WTC11 (cell line): Measurements from ENCODE around the gene CERS2. TPM values are rescaled to one million over a fixed set of nuclear protein-coding genes. Genes with fewer than 3 reads are reported as not detected.
A peak's percentile ranks its signal among the peaks of the same experiment; 100 is the strongest.

ENCODE experiments used
- ATAC-seq: fragments of 200-7000 bp; cut with Tn5 transposase; 2 replicates; pipeline ENCODE4 v1.10.0; 2021; ENCODE audit warnings: mild to moderate bottlenecking, moderate library complexity
- CTCF ChIA-PET: fragments of 300-600 bp; sonication (Branson Sonifier 250); formaldehyde crosslinking; loops from one replicate; lab custom pipeline; 2021; ENCODE audit warnings: antibody characterized with exemption; lab: Charles Lee
- POLR2A ChIA-PET: fragments of 350-600 bp; sonication (Branson Sonifier 250); formaldehyde crosslinking; loops from one replicate; lab custom pipeline; 2021; ENCODE audit warnings: antibody characterized with exemption; lab: Charles Lee
- DNase-seq: peaks from one replicate; pipeline ENCODE4 v3.0.0; 2021; ENCODE audit warnings: low spot score
- H3K27ac Mint-ChIP-seq: 2 replicates; pipeline ENCODE4 v1.8.0; 2021; ENCODE audit warnings: mixed read lengths
- H3K27me3 Mint-ChIP-seq: 2 replicates; pipeline ENCODE4 v1.8.0; 2021; ENCODE audit warnings: low read depth, mild to moderate bottlenecking, moderate library complexity, mixed read lengths
- H3K36me3 Mint-ChIP-seq: 2 replicates; pipeline ENCODE4 v1.8.0; 2021; ENCODE audit warnings: mixed read lengths
- H3K4me1 Mint-ChIP-seq: 2 replicates; pipeline ENCODE4 v1.8.0; 2022; ENCODE audit warnings: mixed read lengths
- H3K4me3 Mint-ChIP-seq: 2 replicates; pipeline ENCODE4 v1.8.0; 2021; ENCODE audit warnings: mild to moderate bottlenecking, moderate library complexity, mixed read lengths
- H3K9me3 Mint-ChIP-seq: 2 replicates; pipeline ENCODE4 v1.8.0; 2021; ENCODE audit warnings: mixed read lengths
- CBFB ChIP-seq: sonication (generic); formaldehyde crosslinking; IDR thresholded peaks from 2 replicates; pipeline ENCODE4 v1.8.1; 2022; ENCODE audit warnings: mild to moderate bottlenecking, low read depth, missing genetic modification reagents
- ETV6 ChIP-seq: sonication (generic); formaldehyde crosslinking; IDR thresholded peaks from 2 replicates; pipeline ENCODE4 v1.8.1; 2022; ENCODE audit warnings: mild to moderate bottlenecking, missing genetic modification reagents
- total RNA-seq: library from RNA; stranded (reverse); gene quantifications from 3 replicates; pipeline ENCODE4 v1.2.3, GENCODE V29; 2021
- TF ChIP-seq, protein P1 (sequence below): fragments of 250-450 bp; sonication (Bioruptor Pico); IDR thresholded peaks from 2 replicates; pipeline ENCODE4 v1.9.0; 2021; ENCODE audit warnings: moderate library complexity, mild to moderate bottlenecking, inconsistent platforms, borderline replicate concordance
- TF ChIP-seq, protein P2 (sequence below): sonication (generic); formaldehyde crosslinking; IDR thresholded peaks from 2 replicates; pipeline ENCODE4 v1.8.0; 2022; ENCODE audit warnings: mild to moderate bottlenecking, missing genetic modification reagents
- TF ChIP-seq, protein P3 (sequence below): sonication (generic); formaldehyde crosslinking; IDR thresholded peaks from 2 replicates; pipeline ENCODE4 v1.8.1; 2022; ENCODE audit warnings: mild to moderate bottlenecking, moderate library complexity, missing genetic modification reagents
- TF ChIP-seq, protein P4 (sequence below): sonication (generic); formaldehyde crosslinking; IDR thresholded peaks from 2 replicates; pipeline ENCODE4 v1.8.1; 2022; ENCODE audit warnings: mild to moderate bottlenecking, missing genetic modification reagents, moderate library complexity, borderline replicate concordance
- TF ChIP-seq, protein P5 (sequence below): fragments of 250-450 bp; sonication (Bioruptor Pico); IDR thresholded peaks from 2 replicates; pipeline ENCODE4 v2.1.2; 2022; ENCODE audit warnings: mild to moderate bottlenecking, moderate library complexity
- TF ChIP-seq, protein P6 (sequence below): sonication (generic); formaldehyde crosslinking; IDR thresholded peaks from 2 replicates; pipeline ENCODE4 v1.8.1; 2023; ENCODE audit warnings: mild to moderate bottlenecking, moderate library complexity, missing genetic modification reagents
- TF ChIP-seq, protein P7 (sequence below): fragments of 200-600 bp; IDR thresholded peaks from 2 replicates; pipeline ENCODE4 v1.8.0; 2022; ENCODE audit warnings: antibody characterized with exemption

CERS2 gene
- total RNA-seq, 1 experiment from 2014 or later, result 182 TPM

DNA sequence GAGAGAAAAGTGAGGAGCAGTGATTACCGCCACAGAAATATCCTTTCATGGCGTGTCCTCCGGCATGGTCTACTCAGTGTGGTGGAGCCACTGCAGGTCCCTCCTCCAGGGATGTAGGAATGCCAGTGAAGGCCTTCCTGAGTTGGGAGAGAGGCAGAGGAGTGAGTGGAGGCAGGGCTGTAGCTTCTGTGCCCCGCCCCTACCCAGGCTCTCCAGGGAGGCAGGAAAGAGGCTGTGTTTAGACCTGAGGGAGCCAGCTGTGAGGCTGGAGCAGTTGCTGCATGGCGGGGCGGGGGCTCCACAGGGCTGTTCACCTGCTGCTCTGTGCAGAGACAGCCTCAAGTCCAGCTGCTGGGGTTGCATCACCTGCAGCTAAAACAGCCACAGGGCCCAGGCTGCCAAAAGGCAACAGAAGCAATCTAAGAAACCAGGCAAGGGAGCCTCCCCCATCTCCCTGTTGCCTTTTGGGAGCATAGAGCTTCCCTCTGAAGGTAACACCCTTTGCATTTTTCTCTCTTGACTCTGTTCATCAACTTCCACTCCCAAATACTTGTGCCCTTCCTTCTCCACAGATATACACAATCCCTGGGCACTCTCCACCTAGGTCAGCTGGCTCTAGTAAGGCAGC is 6.7 kb upstream of the CERS2 start (continued):
- no peak for TF ChIP-seq CBFB (CRISPR knock-in tag)
- TF ChIP-seq, protein P1, sequence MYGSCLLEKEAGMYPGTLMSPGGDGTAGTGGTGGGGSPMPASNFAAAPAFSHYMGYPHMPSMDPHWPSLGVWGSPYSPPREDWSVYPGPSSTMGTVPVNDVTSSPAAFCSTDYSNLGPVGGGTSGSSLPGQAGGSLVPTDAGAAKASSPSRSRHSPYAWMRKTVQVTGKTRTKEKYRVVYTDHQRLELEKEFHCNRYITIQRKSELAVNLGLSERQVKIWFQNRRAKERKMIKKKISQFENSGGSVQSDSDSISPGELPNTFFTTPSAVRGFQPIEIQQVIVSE (CRISPR knock-in tag), result no peak

DNA sequence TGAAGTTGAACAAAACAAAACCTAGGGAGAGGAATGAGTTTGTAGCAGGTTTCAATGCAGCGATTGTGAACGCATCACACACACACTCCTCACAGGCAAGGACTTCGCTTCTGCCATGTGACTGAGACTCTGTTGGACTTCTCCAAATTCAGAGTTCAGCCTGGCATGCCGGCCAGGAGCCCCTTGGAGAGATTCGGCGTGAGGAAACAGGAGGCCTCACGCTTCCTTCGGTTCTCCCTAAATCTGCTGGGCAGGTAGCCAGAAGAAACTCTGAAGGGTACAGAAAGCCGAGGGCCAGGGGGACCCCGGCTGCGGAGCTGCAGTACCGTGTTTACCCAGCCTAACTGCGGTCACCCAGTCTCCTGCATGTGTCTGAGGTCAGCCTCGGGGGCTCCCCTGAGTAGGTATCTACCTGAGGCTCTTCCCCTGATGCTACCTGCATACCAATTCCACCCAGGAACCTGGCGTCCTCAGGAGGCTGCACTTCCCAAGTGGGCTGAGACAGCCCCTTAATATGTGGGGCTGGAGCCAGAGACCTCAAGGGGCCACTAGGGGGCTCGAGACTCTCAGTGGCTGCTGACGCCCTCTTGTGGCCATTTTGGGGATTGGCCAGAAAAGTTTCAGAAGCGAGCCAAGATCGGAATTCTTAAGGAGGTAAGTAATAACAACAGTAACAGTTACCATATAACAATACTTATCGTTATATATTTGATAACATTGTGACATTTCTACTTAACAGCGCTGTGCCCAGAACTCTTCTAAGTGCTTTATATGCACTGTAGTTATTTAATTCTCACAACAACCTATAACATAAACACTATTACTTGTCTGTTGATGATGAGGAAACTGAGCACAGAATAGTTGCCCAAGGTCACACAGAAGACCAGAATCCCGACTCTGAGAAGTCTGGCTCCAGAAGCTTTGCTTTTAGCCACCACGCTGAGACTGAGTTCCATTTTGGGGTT is 4.7 kb upstream of the CERS2 start:
- H3K27me3 Mint-ChIP-seq, result peaks cover 3% of the 10 kb centered on the region; the same call in 1 of the 2 replicates
- CTCF ChIA-PET, result interaction anchor here (0.5 to 10.3 kb wide), 14 partner anchors 8 to 134 kb away, joined by 3 to 109 read pairs (median 5); partner anchors contain the start of gene MINDY1
- H3K27ac Mint-ChIP-seq, result peak overlapping the region; percentile 84
- no peaks in the 10 kb centered on the region for H3K9me3 Mint-ChIP-seq
- H3K4me3 Mint-ChIP-seq, result peak overlapping the region; percentile 1; the same call in 1 of the 2 replicates
- DNase-seq (peak; percentile 93), ATAC-seq (peak; percentile 29)
- no peaks in the 10 kb centered on the region for H3K36me3 Mint-ChIP-seq
- TF ChIP-seq, protein P2, sequence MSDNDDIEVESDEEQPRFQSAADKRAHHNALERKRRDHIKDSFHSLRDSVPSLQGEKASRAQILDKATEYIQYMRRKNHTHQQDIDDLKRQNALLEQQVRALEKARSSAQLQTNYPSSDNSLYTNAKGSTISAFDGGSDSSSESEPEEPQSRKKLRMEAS (CRISPR knock-in tag), result 0 out of 2 replicates have a peak, but pooled peaks have one; percentile 36
- TF ChIP-seq, protein P3, sequence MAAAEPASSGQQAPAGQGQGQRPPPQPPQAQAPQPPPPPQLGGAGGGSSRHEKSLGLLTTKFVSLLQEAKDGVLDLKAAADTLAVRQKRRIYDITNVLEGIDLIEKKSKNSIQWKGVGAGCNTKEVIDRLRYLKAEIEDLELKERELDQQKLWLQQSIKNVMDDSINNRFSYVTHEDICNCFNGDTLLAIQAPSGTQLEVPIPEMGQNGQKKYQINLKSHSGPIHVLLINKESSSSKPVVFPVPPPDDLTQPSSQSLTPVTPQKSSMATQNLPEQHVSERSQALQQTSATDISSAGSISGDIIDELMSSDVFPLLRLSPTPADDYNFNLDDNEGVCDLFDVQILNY (CRISPR knock-in tag), result no peak
- TF ChIP-seq, protein P4, sequence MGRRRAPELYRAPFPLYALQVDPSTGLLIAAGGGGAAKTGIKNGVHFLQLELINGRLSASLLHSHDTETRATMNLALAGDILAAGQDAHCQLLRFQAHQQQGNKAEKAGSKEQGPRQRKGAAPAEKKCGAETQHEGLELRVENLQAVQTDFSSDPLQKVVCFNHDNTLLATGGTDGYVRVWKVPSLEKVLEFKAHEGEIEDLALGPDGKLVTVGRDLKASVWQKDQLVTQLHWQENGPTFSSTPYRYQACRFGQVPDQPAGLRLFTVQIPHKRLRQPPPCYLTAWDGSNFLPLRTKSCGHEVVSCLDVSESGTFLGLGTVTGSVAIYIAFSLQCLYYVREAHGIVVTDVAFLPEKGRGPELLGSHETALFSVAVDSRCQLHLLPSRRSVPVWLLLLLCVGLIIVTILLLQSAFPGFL, result no peak
- TF ChIP-seq, protein P5, sequence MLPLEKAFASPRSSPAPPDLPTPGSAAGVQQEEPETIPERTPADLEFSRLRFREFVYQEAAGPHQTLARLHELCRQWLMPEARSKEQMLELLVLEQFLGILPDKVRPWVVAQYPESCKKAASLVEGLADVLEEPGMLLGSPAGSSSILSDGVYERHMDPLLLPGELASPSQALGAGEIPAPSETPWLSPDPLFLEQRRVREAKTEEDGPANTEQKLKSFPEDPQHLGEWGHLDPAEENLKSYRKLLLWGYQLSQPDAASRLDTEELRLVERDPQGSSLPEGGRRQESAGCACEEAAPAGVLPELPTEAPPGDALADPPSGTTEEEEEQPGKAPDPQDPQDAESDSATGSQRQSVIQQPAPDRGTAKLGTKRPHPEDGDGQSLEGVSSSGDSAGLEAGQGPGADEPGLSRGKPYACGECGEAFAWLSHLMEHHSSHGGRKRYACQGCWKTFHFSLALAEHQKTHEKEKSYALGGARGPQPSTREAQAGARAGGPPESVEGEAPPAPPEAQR (CRISPR knock-in tag), result no peak
- TF ChIP-seq, protein P6, sequence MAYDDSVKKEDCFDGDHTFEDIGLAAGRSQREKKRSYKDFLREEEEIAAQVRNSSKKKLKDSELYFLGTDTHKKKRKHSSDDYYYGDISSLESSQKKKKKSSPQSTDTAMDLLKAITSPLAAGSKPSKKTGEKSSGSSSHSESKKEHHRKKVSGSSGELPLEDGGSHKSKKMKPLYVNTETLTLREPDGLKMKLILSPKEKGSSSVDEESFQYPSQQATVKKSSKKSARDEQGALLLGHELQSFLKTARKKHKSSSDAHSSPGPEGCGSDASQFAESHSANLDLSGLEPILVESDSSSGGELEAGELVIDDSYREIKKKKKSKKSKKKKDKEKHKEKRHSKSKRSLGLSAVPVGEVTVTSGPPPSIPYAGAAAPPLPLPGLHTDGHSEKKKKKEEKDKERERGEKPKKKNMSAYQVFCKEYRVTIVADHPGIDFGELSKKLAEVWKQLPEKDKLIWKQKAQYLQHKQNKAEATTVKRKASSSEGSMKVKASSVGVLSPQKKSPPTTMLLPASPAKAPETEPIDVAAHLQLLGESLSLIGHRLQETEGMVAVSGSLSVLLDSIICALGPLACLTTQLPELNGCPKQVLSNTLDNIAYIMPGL (CRISPR knock-in tag), result peak; percentile 88; the same call in 1 of the 2 replicates
- peak; percentile 70; the same call in 1 of the 2 replicates for TF ChIP-seq ETV6 (CRISPR knock-in tag)
- TF ChIP-seq, protein P7, sequence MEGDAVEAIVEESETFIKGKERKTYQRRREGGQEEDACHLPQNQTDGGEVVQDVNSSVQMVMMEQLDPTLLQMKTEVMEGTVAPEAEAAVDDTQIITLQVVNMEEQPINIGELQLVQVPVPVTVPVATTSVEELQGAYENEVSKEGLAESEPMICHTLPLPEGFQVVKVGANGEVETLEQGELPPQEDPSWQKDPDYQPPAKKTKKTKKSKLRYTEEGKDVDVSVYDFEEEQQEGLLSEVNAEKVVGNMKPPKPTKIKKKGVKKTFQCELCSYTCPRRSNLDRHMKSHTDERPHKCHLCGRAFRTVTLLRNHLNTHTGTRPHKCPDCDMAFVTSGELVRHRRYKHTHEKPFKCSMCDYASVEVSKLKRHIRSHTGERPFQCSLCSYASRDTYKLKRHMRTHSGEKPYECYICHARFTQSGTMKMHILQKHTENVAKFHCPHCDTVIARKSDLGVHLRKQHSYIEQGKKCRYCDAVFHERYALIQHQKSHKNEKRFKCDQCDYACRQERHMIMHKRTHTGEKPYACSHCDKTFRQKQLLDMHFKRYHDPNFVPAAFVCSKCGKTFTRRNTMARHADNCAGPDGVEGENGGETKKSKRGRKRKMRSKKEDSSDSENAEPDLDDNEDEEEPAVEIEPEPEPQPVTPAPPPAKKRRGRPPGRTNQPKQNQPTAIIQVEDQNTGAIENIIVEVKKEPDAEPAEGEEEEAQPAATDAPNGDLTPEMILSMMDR, result peak; percentile 100
- POLR2A ChIA-PET, result interaction anchor here (0.8 kb wide), 1 partner anchor 27 kb away, joined by 3 read pairs; the partner anchor contains the start of gene MINDY1
- H3K4me1 Mint-ChIP-seq, result peaks cover 54% of the 10 kb centered on the region
